ENCODE results near the gene DNAH2.
"Not testable (repeated sequence)": the region's sequence is repeated elsewhere in the genome, so short reads cannot be mapped to it uniquely, and the experiment has no call there.

The DNAH2 gene

DNA sequence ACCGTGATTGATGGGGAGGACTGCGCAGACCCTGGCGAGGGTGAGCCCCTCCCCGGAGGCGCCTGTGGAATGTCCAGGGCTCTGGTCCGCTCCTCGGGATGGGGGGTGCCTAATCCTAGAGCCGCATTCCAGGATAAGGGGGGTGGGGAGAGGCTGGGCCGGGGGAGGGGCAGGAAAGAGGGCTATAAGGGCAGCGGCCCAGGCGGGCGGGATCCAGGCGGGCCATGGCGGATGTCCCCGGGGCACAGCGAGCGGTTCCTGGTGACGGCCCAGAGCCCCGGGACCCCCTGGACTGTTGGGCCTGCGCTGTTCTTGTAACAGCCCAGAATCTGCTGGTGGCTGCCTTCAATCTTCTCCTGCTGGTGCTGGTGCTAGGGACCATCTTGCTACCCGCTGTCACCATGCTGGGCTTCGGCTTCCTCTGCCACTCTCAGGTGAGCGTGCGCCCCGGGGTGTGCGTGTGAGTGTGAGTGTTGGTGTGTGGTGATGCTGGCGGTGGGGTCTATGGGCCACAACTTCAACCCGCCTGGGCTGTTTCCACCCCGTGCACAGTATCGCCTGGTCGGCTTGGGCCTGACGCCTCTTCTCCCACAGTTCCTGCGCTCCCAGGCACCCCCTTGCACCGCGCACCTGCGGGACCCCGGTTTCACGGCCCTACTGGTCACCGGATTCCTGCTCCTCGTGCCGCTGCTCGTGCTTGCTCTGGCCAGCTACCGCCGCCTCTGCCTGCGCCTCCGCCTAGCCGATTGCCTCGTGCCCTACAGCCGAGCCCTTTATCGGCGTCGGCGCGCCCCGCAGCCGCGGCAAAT, 137.5 kb downstream of the DNAH2 start, which contains the start of gene TMEM88:
TMEM88 (plus strand) TSS at position 216 of the 809 bp plus-strand sequence; CDS start at position 225, 9 bp downstream.
- no peak for DNase-seq (ENCODE audit: insufficient read length, low spot score)
- no peak for TF ChIP-seq PAX5 (IDR thresholded peaks at IDR 0.05; ENCODE audit: insufficient read depth, low read length, severe bottlenecking)
- TF ChIP-seq POLR2AphosphoS5 (IDR thresholded peaks at IDR 0.05; ENCODE audit: low read depth, low read length), result 0 out of 2 replicates have a peak, but pooled peaks have one; percentile 33
- FAIRE-seq, result no peak

GRCh38 chr17:7855660-7856010, 138.1 kb downstream of the DNAH2 start:
- TF ChIP-seq PAX5 (IDR thresholded peaks at IDR 0.05; ENCODE audit: insufficient read depth, low read length, severe bottlenecking) (no peak), POU2F2 (IDR thresholded peaks at IDR 0.05; ENCODE audit: low read depth, low read length) (0 out of 2 replicates have a peak, but pooled peaks have one; percentile 8)
- FAIRE-seq (no peak), DNase-seq (ENCODE audit: insufficient read length, low spot score) (no peak)

- TF ChIP-seq SPI1 (IDR thresholded peaks at IDR 0.05; ENCODE audit: low read depth, low read length) (no peak), POU2F2 (IDR thresholded peaks at IDR 0.05; ENCODE audit: low read depth, low read length) (peak; percentile 2; the same call in 1 of the 2 replicates)
- FAIRE-seq (peak; percentile 86), DNase-seq (ENCODE audit: insufficient read length, low spot score) (no peak)
These were observed 138.7 kb downstream of the DNAH2 start for GRCh38 chr17:7856011-7856810.

GRCh38 chr17:7856811-7857712, 139.5 kb downstream of the DNAH2 start, which contains the start of gene NAA38:
TSS of gene NAA38 (minus strand) at chr17:7857559. CDS start at chr17:7857463, 96 bp downstream.
- peak; percentile 79 for DNase-seq (ENCODE audit: insufficient read length, low spot score)
- peak; percentile 84 for TF ChIP-seq PAX5 (IDR thresholded peaks at IDR 0.05; ENCODE audit: insufficient read depth, low read length, severe bottlenecking)
- TF ChIP-seq SPI1 (IDR thresholded peaks at IDR 0.05; ENCODE audit: low read depth, low read length), result 0 out of 2 replicates have a peak, but pooled peaks have one; percentile 2
- TF ChIP-seq TAF1 (IDR thresholded peaks at IDR 0.05; ENCODE audit: low read depth, low read length), result peak; percentile 67; the same call in 1 of the 2 replicates
- peak; percentile 90 for TF ChIP-seq POLR2A (IDR thresholded peaks at IDR 0.05; ENCODE audit: low read depth, low read length)
- peak; percentile 88 for TF ChIP-seq POU2F2 (IDR thresholded peaks at IDR 0.05; ENCODE audit: low read depth, low read length)
- TF ChIP-seq POLR2AphosphoS5 (IDR thresholded peaks at IDR 0.05; ENCODE audit: low read depth, low read length), result peak; percentile 93
- FAIRE-seq, result peak; percentile 99

GRCh38 chr17:7857713-7858521, 140.4 kb downstream of the DNAH2 start, which contains the start of gene CYB5D1:
TSS of gene CYB5D1 (plus strand) at chr17:7858003. CDS start at chr17:7858135, 132 bp downstream.
- peak; percentile 67 for DNase-seq (ENCODE audit: insufficient read length, low spot score)
- TF ChIP-seq POLR2A (IDR thresholded peaks at IDR 0.05; ENCODE audit: low read depth, low read length) (no peak), PAX5 (IDR thresholded peaks at IDR 0.05; ENCODE audit: insufficient read depth, low read length, severe bottlenecking) (no peak), TAF1 (IDR thresholded peaks at IDR 0.05; ENCODE audit: low read depth, low read length) (no peak), SPI1 (IDR thresholded peaks at IDR 0.05; ENCODE audit: low read depth, low read length) (no peak), POLR2AphosphoS5 (IDR thresholded peaks at IDR 0.05; ENCODE audit: low read depth, low read length) (no peak), POU2F2 (IDR thresholded peaks at IDR 0.05; ENCODE audit: low read depth, low read length) (no peak)
- FAIRE-seq, result no peak

- FAIRE-seq (no peak), DNase-seq (ENCODE audit: insufficient read length, low spot score) (no peak)
- no peak for TF ChIP-seq SPI1 (IDR thresholded peaks at IDR 0.05; ENCODE audit: low read depth, low read length)
These were observed 140.9 kb downstream of the DNAH2 start for GRCh38 chr17:7858522-7858810.

- FAIRE-seq (no peak), DNase-seq (ENCODE audit: insufficient read length, low spot score) (no peak)
- TF ChIP-seq PAX5 (IDR thresholded peaks at IDR 0.05; ENCODE audit: insufficient read depth, low read length, severe bottlenecking) (no peak), TAF1 (IDR thresholded peaks at IDR 0.05; ENCODE audit: low read depth, low read length) (no peak), POLR2A (IDR thresholded peaks at IDR 0.05; ENCODE audit: low read depth, low read length) (no peak), SPI1 (IDR thresholded peaks at IDR 0.05; ENCODE audit: low read depth, low read length) (no peak), POLR2AphosphoS5 (IDR thresholded peaks at IDR 0.05; ENCODE audit: low read depth, low read length) (no peak), POU2F2 (IDR thresholded peaks at IDR 0.05; ENCODE audit: low read depth, low read length) (no peak)
These were observed 141.5 kb downstream of the DNAH2 start for GRCh38 chr17:7859028-7859427.

DNA sequence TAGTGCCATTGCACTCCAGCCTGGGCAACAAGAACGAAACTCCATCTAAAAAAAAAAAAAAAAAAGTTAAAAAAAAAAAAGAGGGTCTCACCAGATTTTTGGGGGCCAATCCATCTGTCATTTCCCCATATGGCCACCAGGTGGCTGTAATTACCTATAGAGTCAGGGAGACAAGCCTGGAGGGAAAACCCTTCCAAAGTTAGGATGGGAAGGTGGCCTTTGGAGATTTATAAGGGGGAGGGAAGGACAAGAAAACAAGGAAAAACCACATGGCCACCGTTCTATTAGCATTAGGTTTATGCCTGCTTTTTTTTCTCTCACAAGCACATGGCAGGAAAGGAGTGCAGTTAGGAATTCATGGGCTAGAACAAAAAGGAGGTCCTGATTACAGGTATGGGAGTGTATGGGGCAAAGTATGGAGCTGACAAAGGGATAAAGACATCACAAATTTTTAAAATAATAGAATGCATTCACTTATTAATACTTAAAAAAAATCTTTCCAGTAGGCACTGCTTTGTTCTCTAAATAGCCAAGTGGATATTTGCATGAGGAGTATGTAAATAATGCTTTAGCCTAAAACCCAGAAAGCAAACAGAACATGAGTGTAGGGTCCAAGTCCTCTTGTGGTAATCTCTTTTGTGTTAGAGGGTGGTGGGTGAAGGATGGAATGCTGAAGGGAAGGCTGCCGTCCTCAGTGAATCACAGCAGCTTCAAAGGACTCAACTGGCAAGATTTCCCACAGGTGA, 145.3 kb downstream of the DNAH2 start:
- FAIRE-seq, result no peak

DNA sequence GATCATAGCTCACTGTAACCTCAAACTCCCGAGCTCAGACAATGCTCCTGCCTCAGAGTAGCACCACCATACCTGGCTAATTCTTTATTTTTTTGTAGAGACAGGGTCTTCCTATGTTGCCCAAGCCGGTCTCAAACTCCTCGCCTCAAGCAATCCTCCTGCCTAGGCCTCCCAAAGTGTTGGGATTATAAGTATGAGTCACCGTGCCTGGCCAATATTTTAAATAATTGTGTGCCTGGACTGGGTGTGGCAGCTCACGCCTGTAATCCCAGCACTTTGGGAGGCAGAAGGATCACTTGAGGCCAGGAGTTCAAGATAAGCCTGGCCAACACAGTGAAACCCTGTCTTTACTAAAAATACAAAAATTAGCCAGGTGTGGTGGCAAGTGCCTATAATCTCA, 146.8 kb downstream of the DNAH2 start:
- FAIRE-seq; DNase-seq (ENCODE audit: insufficient read length, low spot score): not testable (repeated sequence)

More for the DNA sequence above, 145.3 kb downstream of the DNAH2 start:
- no peak for TF ChIP-seq POU2F2 (IDR thresholded peaks at IDR 0.05; ENCODE audit: low read depth, low read length)
- no peak for TF ChIP-seq POLR2AphosphoS5 (IDR thresholded peaks at IDR 0.05; ENCODE audit: low read depth, low read length)
- TF ChIP-seq TAF1 (IDR thresholded peaks at IDR 0.05; ENCODE audit: low read depth, low read length), result no peak
- TF ChIP-seq PAX5 (IDR thresholded peaks at IDR 0.05; ENCODE audit: insufficient read depth, low read length, severe bottlenecking), result no peak
- no peak for TF ChIP-seq POLR2A (IDR thresholded peaks at IDR 0.05; ENCODE audit: low read depth, low read length)
- TF ChIP-seq SPI1 (IDR thresholded peaks at IDR 0.05; ENCODE audit: low read depth, low read length), result no peak
- DNase-seq (ENCODE audit: insufficient read length, low spot score), result no peak
